Nephron (organoid): Measurements from ENCODE around the gene FBXO39.

Experiments
- H3K27ac Mint-ChIP-seq, 3 experiments: 2 replicates each; pipeline ENCODE4 v1.8.0; 2020; ENCODE audit warnings: mixed read lengths in 3 of 3, mild to moderate bottlenecking in 2 of 3, moderate library complexity in 1 of 3
- H3K27me3 Mint-ChIP-seq: 2 replicates; pipeline ENCODE4 v1.8.0; 2021; ENCODE audit warnings: low read depth, mild to moderate bottlenecking, moderate library complexity, mixed read lengths
- H3K36me3 Mint-ChIP-seq: 2 replicates; pipeline ENCODE4 v1.8.0; 2020; ENCODE audit warnings: low read depth, mixed read lengths
- H3K4me1 Mint-ChIP-seq: 2 replicates; pipeline ENCODE4 v1.8.0; 2020; ENCODE audit warnings: mixed read lengths
- H3K4me3 Mint-ChIP-seq, 3 experiments: 2 replicates each; pipeline ENCODE4 v1.8.0; 2020; ENCODE audit warnings: mild to moderate bottlenecking in 3 of 3, mixed read lengths in 3 of 3, moderate library complexity in 2 of 3
- H3K9me3 Mint-ChIP-seq: 2 replicates; pipeline ENCODE4 v1.8.0; 2020; ENCODE audit warnings: mixed read lengths
- CTCF ChIP-seq, 3 experiments: fragments of 200-600 bp; sonication (generic); IDR thresholded peaks; one replicate each; pipeline ENCODE4 v1.5.0; 2021; ENCODE audit warnings: antibody characterized with exemption in 3 of 3; ENCODE audit not compliant: unreplicated experiment in 3 of 3

Gene FBXO39

GRCh38 chr17:6753006-6753445, 23.0 kb upstream of the FBXO39 start:
- H3K27ac Mint-ChIP-seq, result peak overlapping the region; percentile 48 to 82 (median 48)
- H3K4me1 Mint-ChIP-seq, result peaks cover 10% of the 10 kb centered on the region

DNA sequence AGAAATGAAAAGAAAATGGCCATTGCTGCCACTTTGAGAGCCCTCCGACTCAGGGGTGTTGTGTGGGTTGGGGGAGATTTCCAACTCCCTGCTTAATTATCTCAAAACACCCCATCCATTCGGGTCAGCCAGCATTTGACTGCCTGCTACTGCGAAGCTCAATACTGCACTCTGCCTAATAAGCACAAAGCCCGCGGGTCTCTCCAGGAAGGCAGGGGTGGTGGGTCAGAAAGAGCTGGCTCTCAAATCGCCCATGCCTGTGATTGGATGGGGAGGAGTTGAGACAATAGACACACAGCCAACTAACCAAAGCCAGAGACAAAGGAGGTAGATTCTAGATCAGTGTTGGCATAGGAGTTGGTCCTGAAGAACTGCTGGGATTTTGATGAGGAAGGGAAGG, 22.5 kb upstream of the FBXO39 start:
- no peaks in the 10 kb centered on the region for H3K9me3 Mint-ChIP-seq
- H3K4me3 Mint-ChIP-seq, result no peak overlapping the region
- peaks cover 10% of the 10 kb centered on the region for H3K4me1 Mint-ChIP-seq
- no peak overlapping the region for H3K27ac Mint-ChIP-seq
- H3K36me3 Mint-ChIP-seq, result no peaks in the 10 kb centered on the region
- H3K27me3 Mint-ChIP-seq, result peaks cover 17% of the 10 kb centered on the region
- no peak for TF ChIP-seq CTCF (IDR thresholded peaks at IDR 0.05; ENCODE audit: unreplicated experiment in 3 of 3)

More at GRCh38 chr17:6753006-6753445, 23.0 kb upstream of the FBXO39 start:
- Mint-ChIP-seq H3K4me3 (no peak overlapping the region), H3K36me3 (no peaks in the 10 kb centered on the region), H3K9me3 (no peaks in the 10 kb centered on the region), H3K27me3 (peaks cover 15% of the 10 kb centered on the region)
- TF ChIP-seq CTCF (IDR thresholded peaks at IDR 0.05; ENCODE audit: unreplicated experiment in 3 of 3), result no peak

- TF ChIP-seq CTCF (IDR thresholded peaks at IDR 0.05; ENCODE audit: unreplicated experiment in 3 of 3), result no peak
- Mint-ChIP-seq H3K9me3 (no peaks in the 10 kb centered on the region), H3K27ac (peak overlapping the region in 2 of 3 experiments; percentile 12 to 52), H3K4me1 (peaks cover 10% of the 10 kb centered on the region), H3K27me3 (peaks cover 24% of the 10 kb centered on the region), H3K36me3 (no peaks in the 10 kb centered on the region), H3K4me3 (peak overlapping the region in 1 of 3 experiments; percentile 3)
These were observed 20.7 kb upstream of the FBXO39 start for GRCh38 chr17:6755281-6755680.

- no peak for TF ChIP-seq CTCF (IDR thresholded peaks at IDR 0.05; ENCODE audit: unreplicated experiment in 3 of 3)
- H3K4me3 Mint-ChIP-seq, result peak within 1 kb of the TSS in 2 of 3 experiments; percentile 50 to 55
- H3K36me3 Mint-ChIP-seq, result no peaks in the 10 kb centered on the region
- H3K9me3 Mint-ChIP-seq, result no peaks in the 10 kb centered on the region
- peak within 1 kb of the TSS in 2 of 3 experiments; percentile 18 to 52 for H3K27ac Mint-ChIP-seq
- peaks cover 25% of the 10 kb centered on the region for H3K27me3 Mint-ChIP-seq
- peaks cover 10% of the 10 kb centered on the region for H3K4me1 Mint-ChIP-seq
These were observed 20.3 kb upstream of the FBXO39 start, which contains the start of gene XAF1 for GRCh38 chr17:6755731-6756184. TSS of gene XAF1 (plus strand) at chr17:6756046. CDS start at chr17:6756079, 33 bp downstream.

GRCh38 chr17:6756425-6757031, 19.5 kb upstream of the FBXO39 start:
- no peak overlapping the region for H3K4me3 Mint-ChIP-seq
- H3K36me3 Mint-ChIP-seq, result no peaks in the 10 kb centered on the region
- peaks cover 10% of the 10 kb centered on the region for H3K4me1 Mint-ChIP-seq
- no peak for TF ChIP-seq CTCF (IDR thresholded peaks at IDR 0.05; ENCODE audit: unreplicated experiment in 3 of 3)
- H3K27ac Mint-ChIP-seq, result no peak overlapping the region
- peaks cover 25% of the 10 kb centered on the region for H3K27me3 Mint-ChIP-seq
- H3K9me3 Mint-ChIP-seq, result no peaks in the 10 kb centered on the region

GRCh38 chr17:6757747-6758146, 18.3 kb upstream of the FBXO39 start:
- Mint-ChIP-seq H3K27ac (no peak overlapping the region), H3K9me3 (no peaks in the 10 kb centered on the region), H3K4me1 (peaks cover 10% of the 10 kb centered on the region), H3K27me3 (peaks cover 30% of the 10 kb centered on the region), H3K36me3 (no peaks in the 10 kb centered on the region), H3K4me3 (no peak overlapping the region)
- TF ChIP-seq CTCF (IDR thresholded peaks at IDR 0.05; ENCODE audit: unreplicated experiment in 3 of 3), result no peak
